ENCODE results near the gene CTTN.
"Not testable (repeated sequence)": the region's sequence is repeated elsewhere in the genome, so short reads cannot be mapped to it uniquely, and the experiment has no call there.

Gene CTTN

GRCh38 chr11:70445605-70446004 lies 47.3 kb downstream of the CTTN start:
- no peak for TF ChIP-seq CTCF (IDR thresholded peaks at IDR 0.05; ENCODE audit: low read depth, low read length)
- no peak for DNase-seq (ENCODE audit: low read depth in 2 of 2)
- no peak overlapping the region for H3K4me3 ChIP-seq (replicated peaks in 1 of 2; ENCODE audit: low read depth in 2 of 2, low read length in 2 of 2)

- H3K4me3 ChIP-seq (replicated peaks in 1 of 2; ENCODE audit: low read depth in 2 of 2, low read length in 2 of 2) = no peak overlapping the region
- TF ChIP-seq CTCF (IDR thresholded peaks at IDR 0.05; ENCODE audit: low read depth, low read length) = peak; percentile 57
- DNase-seq (ENCODE audit: low read depth in 2 of 2) = no peak
Observed at GRCh38 chr11:70448983-70449567, 50.7 kb downstream of the CTTN start.

GRCh38 chr11:70454197-70454767 lies 56.0 kb downstream of the CTTN start:
- H3K4me3 ChIP-seq (replicated peaks in 1 of 2; ENCODE audit: low read depth in 2 of 2, low read length in 2 of 2) = no peak overlapping the region
- no peak for DNase-seq (ENCODE audit: low read depth in 2 of 2)
- no peak for TF ChIP-seq CTCF (IDR thresholded peaks at IDR 0.05; ENCODE audit: low read depth, low read length)

DNA sequence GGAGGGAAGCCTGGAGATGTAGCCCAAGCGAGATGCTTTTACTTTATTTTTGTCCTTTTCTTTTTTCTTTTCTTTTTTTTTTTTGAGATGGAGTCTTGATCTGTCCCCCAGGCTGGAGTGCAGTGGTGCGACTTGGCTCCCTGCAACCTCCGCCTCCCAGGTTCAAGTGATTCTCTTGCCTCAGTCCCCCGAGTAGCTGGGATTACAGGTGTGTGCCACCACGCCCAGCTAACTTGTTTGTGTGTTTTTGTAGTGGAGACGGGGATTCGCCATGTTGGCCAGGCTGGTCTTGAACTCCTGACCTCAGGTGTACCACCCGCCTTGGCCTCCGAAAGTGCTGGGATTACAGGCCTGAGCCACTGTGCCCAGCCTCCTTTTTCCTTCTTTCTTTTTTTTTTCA lies 56.5 kb downstream of the CTTN start:
- not testable (repeated sequence) for H3K4me3 ChIP-seq (replicated peaks in 1 of 2; ENCODE audit: low read depth in 2 of 2, low read length in 2 of 2); DNase-seq (ENCODE audit: low read depth in 2 of 2)

DNA sequence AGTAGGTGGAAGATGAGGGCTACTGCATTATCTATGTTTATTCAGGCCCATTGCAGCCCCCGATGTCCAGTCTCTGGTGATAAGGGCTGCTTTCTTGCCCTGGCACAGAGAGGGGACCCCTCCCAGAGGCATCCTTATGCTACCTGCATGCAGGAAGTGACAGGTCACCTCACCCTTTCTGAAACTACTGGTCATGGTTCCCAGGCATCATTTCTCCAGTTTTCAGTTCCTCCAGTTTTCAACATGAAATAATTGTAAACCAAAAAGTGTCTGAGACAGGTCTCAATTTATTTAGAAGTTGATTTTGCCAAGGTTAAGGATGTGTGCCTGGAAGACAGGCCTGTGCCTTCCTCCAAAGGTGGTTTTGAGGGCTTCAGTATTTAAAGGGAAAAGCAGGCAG lies 57.0 kb downstream of the CTTN start:
- no peak for TF ChIP-seq CTCF (IDR thresholded peaks at IDR 0.05; ENCODE audit: low read depth, low read length)
- no peak for DNase-seq (ENCODE audit: low read depth in 2 of 2)
- H3K4me3 ChIP-seq (replicated peaks in 1 of 2; ENCODE audit: low read depth in 2 of 2, low read length in 2 of 2) = no peak overlapping the region

GRCh38 chr11:70456921-70457532 lies 58.7 kb downstream of the CTTN start:
- TF ChIP-seq CTCF (IDR thresholded peaks at IDR 0.05; ENCODE audit: low read depth, low read length) = no peak
- peak; percentile 74 to 78 for DNase-seq (ENCODE audit: low read depth in 2 of 2)
- no peak overlapping the region for H3K4me3 ChIP-seq (replicated peaks in 1 of 2; ENCODE audit: low read depth in 2 of 2, low read length in 2 of 2)

GRCh38 chr11:70458736-70459135 lies 60.4 kb downstream of the CTTN start:
- H3K4me3 ChIP-seq (replicated peaks in 1 of 2; ENCODE audit: low read depth in 2 of 2, low read length in 2 of 2) = no peak overlapping the region
- no peak for DNase-seq (ENCODE audit: low read depth in 2 of 2)
- no peak for TF ChIP-seq CTCF (IDR thresholded peaks at IDR 0.05; ENCODE audit: low read depth, low read length)

Data from cardiac fibroblast (primary cell).